ENCODE measurements around the gene PDF.

The PDF gene

GRCh38 chr16:69344171-69344570 is 13.8 kb upstream of the PDF start:
- no peak overlapping the region for H3K4me3 ChIP-seq (ENCODE audit: control insufficient read depth, low read depth, low read length)
- TF ChIP-seq, protein P1, sequence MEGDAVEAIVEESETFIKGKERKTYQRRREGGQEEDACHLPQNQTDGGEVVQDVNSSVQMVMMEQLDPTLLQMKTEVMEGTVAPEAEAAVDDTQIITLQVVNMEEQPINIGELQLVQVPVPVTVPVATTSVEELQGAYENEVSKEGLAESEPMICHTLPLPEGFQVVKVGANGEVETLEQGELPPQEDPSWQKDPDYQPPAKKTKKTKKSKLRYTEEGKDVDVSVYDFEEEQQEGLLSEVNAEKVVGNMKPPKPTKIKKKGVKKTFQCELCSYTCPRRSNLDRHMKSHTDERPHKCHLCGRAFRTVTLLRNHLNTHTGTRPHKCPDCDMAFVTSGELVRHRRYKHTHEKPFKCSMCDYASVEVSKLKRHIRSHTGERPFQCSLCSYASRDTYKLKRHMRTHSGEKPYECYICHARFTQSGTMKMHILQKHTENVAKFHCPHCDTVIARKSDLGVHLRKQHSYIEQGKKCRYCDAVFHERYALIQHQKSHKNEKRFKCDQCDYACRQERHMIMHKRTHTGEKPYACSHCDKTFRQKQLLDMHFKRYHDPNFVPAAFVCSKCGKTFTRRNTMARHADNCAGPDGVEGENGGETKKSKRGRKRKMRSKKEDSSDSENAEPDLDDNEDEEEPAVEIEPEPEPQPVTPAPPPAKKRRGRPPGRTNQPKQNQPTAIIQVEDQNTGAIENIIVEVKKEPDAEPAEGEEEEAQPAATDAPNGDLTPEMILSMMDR (IDR thresholded peaks at IDR 0.05; ENCODE audit: control insufficient read depth, insufficient read depth, low read depth, low read length, missing control alignments) = no peak
- no peak for DNase-seq (ENCODE audit: low read depth)

DNA sequence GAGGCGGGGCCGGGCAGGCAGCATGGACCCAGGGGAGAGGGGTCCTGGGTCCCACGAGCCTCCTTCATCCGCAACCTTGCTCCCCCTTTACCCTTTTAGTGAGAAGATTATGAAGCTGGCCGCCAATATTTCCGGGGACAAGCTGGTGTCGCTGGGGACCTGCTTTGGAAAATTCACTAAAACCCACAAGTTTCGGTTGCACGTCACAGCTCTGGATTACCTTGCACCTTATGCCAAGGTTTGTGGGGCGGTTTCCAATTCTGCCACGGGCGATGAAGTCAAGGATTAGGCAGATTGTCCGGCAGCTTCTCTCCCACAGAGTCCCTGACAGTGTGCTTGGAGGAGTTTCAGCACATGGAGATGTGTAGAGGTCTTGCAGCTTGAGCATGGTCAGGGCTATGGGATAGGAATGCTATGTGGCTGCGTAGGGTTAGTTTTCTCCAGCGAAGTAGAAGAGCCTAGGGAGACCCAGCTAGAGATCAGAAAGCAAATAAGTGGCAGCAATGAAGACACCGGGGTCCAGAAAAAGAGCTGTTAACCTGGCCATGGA is 9.8 kb upstream of the PDF start:
- TF ChIP-seq, protein P1 (IDR thresholded peaks at IDR 0.05; ENCODE audit: control insufficient read depth, insufficient read depth, low read depth, low read length, missing control alignments) = no peak
- H3K4me3 ChIP-seq (ENCODE audit: control insufficient read depth, low read depth, low read length) = peak overlapping the region; percentile 86

DNA sequence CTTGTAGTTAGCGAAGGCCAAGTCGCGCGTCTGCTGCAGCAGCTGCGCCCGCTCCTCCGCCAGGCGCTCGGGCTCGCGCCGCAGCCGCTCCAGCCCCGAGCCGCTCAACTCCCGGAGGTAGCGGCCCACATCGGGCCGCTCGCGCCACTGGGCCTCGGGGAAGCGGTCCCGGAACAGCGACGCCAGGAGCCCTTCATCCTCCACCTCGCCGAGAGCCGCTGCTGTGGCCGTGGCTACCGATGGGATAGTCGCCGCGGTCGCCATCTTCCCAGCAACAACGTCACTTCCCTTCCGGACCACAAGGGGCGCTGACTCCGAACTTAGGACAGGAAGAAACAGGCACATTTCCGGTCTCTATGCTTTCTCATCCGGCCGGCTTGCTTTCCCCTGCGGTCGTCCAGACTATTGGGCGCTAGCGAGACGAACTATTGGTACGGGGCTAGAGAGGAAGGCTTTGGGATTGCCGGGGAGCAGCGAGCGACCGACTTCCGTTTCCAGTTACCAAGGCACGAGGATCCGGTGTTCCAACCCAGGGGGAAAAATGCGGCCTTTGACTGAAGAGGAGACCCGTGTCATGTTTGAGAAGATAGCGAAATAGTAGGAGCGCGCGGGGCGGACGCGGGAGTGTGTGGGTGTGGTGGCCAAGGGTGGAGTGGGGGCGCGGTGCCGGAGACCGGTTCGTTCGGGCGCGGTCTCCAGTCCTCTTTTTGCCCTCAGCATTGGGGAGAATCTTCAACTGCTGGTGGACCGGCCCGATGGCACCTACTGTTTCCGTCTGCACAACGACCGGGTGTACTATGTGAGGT is 9.1 kb upstream of the PDF start, which contains the start of the genes COG8 and NIP7:
Gene COG8, minus strand, starts transcription at position 276 of the 806 bp plus-strand sequence. Its CDS starts 12 bp downstream, at position 264.
Gene NIP7, plus strand, starts transcription at position 484 of the 806 bp plus-strand sequence. Its CDS starts 58 bp downstream, at position 542.
- TF ChIP-seq, protein P1 (IDR thresholded peaks at IDR 0.05; ENCODE audit: control insufficient read depth, insufficient read depth, low read depth, low read length, missing control alignments) = peak; percentile 89
- H3K4me3 ChIP-seq (ENCODE audit: control insufficient read depth, low read depth, low read length) = peak within 1 kb of the TSS; percentile 86
- peak; percentile 90 for DNase-seq (ENCODE audit: low read depth)

More for the DNA sequence above, 9.8 kb upstream of the PDF start:
- no peak for DNase-seq (ENCODE audit: low read depth)

- TF ChIP-seq, protein P1 (IDR thresholded peaks at IDR 0.05; ENCODE audit: control insufficient read depth, insufficient read depth, low read depth, low read length, missing control alignments) = no peak
- peak overlapping the region; percentile 86 for H3K4me3 ChIP-seq (ENCODE audit: control insufficient read depth, low read depth, low read length)
- no peak for DNase-seq (ENCODE audit: low read depth)
Observed at GRCh38 chr16:69338557-69339288, 8.3 kb upstream of the PDF start.

- DNase-seq (ENCODE audit: low read depth) = no peak
- H3K4me3 ChIP-seq (ENCODE audit: control insufficient read depth, low read depth, low read length) = no peak overlapping the region
- TF ChIP-seq, protein P1 (IDR thresholded peaks at IDR 0.05; ENCODE audit: control insufficient read depth, insufficient read depth, low read depth, low read length, missing control alignments) = no peak
Observed at GRCh38 chr16:69334696-69335095, 4.3 kb upstream of the PDF start.
